ENCODE data around the gene SIGLEC6. TPM values are rescaled to one million over a fixed set of nuclear protein-coding genes. Genes with fewer than 3 reads are reported as not detected.

SIGLEC6 gene
- not detected in 5 replicates for total RNA-seq (2022; extraction: Qiagen RNA extraction)

DNA sequence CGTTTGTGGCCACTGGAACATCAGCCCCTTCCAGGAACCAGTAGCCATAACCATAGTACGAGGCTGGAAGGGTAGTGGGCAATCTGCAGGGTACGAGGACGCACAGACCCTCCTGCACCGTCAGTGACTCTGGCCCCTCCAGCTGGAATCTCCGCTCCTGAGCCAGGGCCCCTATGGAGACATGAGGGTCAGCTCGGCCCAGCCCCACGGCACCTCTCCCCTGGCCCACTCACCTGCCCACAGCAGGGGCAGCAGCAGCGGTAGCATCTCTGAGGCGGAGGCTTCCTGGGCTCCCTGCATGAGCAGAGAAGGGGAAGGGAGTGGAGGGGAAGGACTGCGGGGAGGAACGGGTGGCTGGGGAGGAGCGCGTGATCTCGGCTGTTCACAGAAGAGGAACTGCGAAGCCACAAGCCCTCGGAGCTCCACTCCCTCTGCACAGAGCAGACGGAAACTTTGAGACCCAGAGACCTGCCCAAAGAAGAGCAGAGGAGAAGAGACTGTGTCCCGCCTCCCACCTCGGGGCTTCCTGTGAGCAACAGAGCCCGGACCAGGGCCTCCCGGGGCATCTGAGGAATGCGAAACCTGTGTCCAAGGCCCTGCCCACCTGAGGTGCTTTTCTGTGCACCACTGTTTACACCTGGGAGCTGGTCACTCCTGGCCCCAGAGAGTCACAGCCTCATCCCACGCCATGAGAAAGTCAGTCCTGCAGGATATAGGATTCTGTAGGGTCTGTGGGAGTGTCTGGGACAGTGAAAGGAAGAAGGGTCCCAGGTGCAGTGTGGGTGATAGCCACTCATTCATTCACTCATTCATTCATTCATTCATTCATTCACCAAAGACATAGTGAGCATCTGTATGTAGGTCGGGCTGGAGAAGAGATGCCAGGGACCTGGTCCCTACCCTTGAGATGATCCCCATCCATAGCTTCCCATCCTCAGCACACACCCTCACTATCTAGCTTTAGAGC, at the start of gene SIGLEC6:
SIGLEC6 (minus strand) TSS at position 322 of the 967 bp plus-strand sequence; CDS start at position 300, 22 bp downstream.

DNA sequence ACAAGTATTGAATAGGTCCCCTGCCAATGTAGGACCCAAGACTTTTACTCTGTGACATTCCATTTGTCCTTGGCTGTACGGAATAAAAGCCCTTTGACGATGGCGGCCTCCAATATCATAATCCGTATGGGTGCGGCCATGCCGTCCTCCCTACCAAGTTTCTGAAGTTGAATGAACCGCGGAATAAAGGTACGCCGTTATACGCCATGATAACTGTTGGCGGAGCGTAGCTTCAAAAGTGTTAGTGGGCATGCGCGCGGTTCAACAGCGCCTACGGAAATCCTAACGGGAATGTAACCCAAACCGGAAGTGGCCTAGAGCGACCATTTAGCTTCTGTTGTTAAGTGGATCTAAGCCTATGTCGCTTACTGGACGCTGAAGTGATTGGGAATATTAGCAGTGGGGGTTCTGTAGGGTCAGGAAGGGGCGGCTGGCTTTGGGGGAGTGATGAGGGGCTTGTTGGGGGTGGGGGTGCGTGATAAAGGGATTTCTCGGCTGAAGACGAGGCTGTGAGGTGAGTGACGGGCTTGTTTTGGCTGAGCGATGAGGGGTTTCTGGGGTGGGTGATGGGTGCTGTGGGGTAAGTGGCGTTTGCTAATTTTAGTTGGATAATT, 39.6 kb upstream of the SIGLEC6 start, which contains the start of gene ZNF175:
ZNF175 (plus strand) TSS at position 322 of the 614 bp plus-strand sequence. CDS start 2,047 bp downstream, outside the sequence.

DNA sequence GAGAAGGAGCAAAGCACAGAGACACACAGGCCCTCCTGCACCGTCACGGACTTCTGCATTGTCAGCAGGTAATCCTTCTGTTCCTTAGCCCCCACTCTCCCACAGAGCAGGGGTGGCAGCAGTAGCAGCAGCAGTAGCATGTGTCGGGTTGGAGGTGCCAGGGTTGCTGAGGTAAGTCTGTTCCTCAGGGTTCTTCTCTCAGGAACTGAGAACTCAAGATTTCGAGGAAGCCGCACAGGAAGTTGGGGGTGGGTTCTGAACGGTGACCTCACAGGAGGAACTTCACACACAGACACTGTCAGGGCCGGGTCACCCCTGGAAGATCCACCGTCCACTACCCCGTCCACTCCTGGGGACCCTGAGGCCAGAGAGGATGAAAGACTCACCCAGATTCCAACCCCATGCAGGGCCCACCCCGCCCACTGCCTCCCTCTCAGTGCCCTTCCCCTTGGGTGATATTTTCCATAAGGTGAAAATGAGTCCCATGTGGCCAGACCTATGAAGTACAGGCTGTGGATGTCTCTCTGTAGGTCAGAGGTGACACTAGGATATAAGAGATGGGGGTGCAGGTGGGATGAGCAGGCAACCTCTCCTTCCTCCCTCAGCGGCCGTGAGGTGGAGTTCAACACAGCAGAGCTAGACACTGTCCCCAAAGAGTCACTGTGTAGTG, 29.7 kb downstream of the SIGLEC6 start, which contains the start of gene SIGLEC12:
SIGLEC12 (minus strand) TSS at position 207 of the 670 bp plus-strand sequence; CDS start at position 140, 67 bp downstream.

DNA sequence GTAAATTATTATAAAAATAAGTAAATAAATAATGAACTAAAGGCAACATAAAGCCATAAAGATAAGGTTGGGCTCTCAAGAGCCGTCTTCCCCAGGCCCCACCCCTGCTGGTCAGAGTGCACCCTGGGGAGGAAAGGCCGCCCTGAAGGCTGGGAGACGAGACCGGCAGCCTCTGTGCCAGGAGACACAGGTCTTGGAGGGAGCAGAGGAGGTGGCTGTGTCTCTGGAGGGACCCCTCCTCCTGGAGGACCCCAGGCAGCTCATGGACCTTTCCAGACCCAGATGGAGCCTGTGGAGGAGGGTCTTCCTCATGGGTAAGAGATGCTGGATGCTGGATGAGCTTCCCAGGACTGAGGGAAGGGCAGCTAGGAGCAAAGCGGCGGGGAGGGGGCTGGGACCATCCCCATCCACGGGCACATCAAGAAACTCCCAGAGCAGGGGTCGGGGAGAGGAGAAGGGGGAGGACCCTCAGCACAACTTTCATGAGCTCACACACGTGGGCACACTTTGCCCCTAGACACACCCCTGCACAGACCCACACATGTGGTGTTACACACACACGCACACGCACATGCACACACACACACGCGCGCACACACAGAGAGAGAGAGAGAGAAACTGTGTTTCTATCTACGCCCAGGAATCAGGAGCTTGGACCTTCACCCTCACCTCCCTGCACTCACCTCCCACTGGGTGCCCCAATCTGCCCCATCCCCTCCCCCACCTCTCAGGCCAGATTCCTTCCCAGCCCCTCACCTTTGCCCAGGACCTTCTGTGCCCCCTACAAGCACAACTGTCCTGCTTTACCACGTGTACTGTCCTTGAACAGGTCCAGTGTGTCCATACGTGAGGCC, 52.9 kb downstream of the SIGLEC6 start, which contains the start of gene CEACAM18:
CEACAM18 (plus strand) TSS at position 159 of the 854 bp plus-strand sequence.

Other genes with a start within 250 kb of the SIGLEC6 start
- 0.06 to 0.13 TPM (median 0.07 TPM) in 4 of 5 replicates, not detected in the other for gene IGLON5, start 220.0 kb downstream of the SIGLEC6 start, total RNA-seq (2022; extraction: Qiagen RNA extraction)
- 8.5 to 16.3 TPM (median 15.6 TPM) in 5 replicates for gene VSIG10L, start 189.5 kb downstream of the SIGLEC6 start, total RNA-seq (2022; extraction: Qiagen RNA extraction)
- 223 to 280 TPM (median 242 TPM) in 5 replicates for gene ETFB, start 165.3 kb downstream of the SIGLEC6 start, total RNA-seq (2022; extraction: Qiagen RNA extraction)
- gene CLDND2, start 162.7 kb downstream of the SIGLEC6 start, total RNA-seq (2022; extraction: Qiagen RNA extraction) = 8.9 to 13.0 TPM (median 12.9 TPM) in 5 replicates
- not detected in 5 replicates for gene NKG7, start 159.0 kb downstream of the SIGLEC6 start, total RNA-seq (2022; extraction: Qiagen RNA extraction)
- gene LIM2, start 143.7 kb downstream of the SIGLEC6 start, total RNA-seq (2022; extraction: Qiagen RNA extraction) = not detected in 5 replicates
- not detected in 5 replicates for gene C19orf84, start 141.1 kb downstream of the SIGLEC6 start, total RNA-seq (2022; extraction: Qiagen RNA extraction)
- gene SIGLEC10, start 114.0 kb downstream of the SIGLEC6 start, total RNA-seq (2022; extraction: Qiagen RNA extraction) = 0.02 to 0.06 TPM in 2 of 5 replicates, not detected in the others
- not detected in 5 replicates for gene SIGLEC8, start 73.2 kb downstream of the SIGLEC6 start, total RNA-seq (2022; extraction: Qiagen RNA extraction)
- not detected in 5 replicates for gene CEACAM18, start 53.1 kb downstream of the SIGLEC6 start, total RNA-seq (2022; extraction: Qiagen RNA extraction)
- not detected in 5 replicates for gene SIGLEC12, start 29.9 kb downstream of the SIGLEC6 start, total RNA-seq (2022; extraction: Qiagen RNA extraction)
- 2.3 to 5.0 TPM (median 3.6 TPM) in 5 replicates for gene ZNF175, start 39.6 kb upstream of the SIGLEC6 start, total RNA-seq (2022; extraction: Qiagen RNA extraction)
- gene SIGLEC5, start 98.7 kb upstream of the SIGLEC6 start, total RNA-seq (2022; extraction: Qiagen RNA extraction) = not detected in 5 replicates
- gene SIGLEC14, start 115.2 kb upstream of the SIGLEC6 start, total RNA-seq (2022; extraction: Qiagen RNA extraction) = 0.07 to 0.11 TPM (median 0.08 TPM) in 3 of 5 replicates, not detected in the others
- gene SPACA6, start 161.7 kb upstream of the SIGLEC6 start, total RNA-seq (2022; extraction: Qiagen RNA extraction) = 8.9 to 12.4 TPM (median 11.6 TPM) in 5 replicates
- 0.05 TPM in 1 of 5 replicates, not detected in the others for gene HAS1, start 192.3 kb upstream of the SIGLEC6 start, total RNA-seq (2022; extraction: Qiagen RNA extraction)
- 0.08 to 0.28 TPM (median 0.15 TPM) in 5 replicates for gene FPR1, start 220.2 kb upstream of the SIGLEC6 start, total RNA-seq (2022; extraction: Qiagen RNA extraction)
- gene FPR2, start 229.5 kb upstream of the SIGLEC6 start, total RNA-seq (2022; extraction: Qiagen RNA extraction) = not detected in 5 replicates

Measured in A549 treated with dexamethasone at 1 μM for 4 hours (cell line).